Keratinocyte (primary cell): ENCODE data around the gene FAM169A. TPM values are rescaled to one million over a fixed set of nuclear protein-coding genes. Genes with fewer than 3 reads are reported as not detected.
A peak's percentile ranks its signal among the peaks of the same experiment; 100 is the strongest.

Source experiments
- DNase-seq: peaks from one replicate; pipeline ENCODE4 v3.0.0-alpha.2; 2011; ENCODE audit warnings: low read depth, missing footprints, low spot score
- FAIRE-seq: peaks from 2 replicates; lab custom pipeline; 2011; peaks lifted over from hg19 to GRCh38; lab: Jason Lieb, UNC
- H2AFZ ChIP-seq: 2 replicates; pipeline ENCODE4 v1.6.0; 2012; ENCODE audit warnings: low read length, control low read depth, inconsistent platforms; ENCODE audit not compliant: control insufficient read depth
- H3K27ac ChIP-seq: 2 replicates; pipeline ENCODE4 v1.5.1; 2011; ENCODE audit warnings: low read length; ENCODE audit not compliant: control insufficient read depth, insufficient read depth
- H3K27me3 ChIP-seq: 3 replicates; pipeline ENCODE4 v1.6.0; 2011; ENCODE audit warnings: low read length; ENCODE audit not compliant: control insufficient read depth, insufficient read depth; ENCODE audit errors: extremely low read depth
- H3K36me3 ChIP-seq, 2 experiments: 2 replicates in 1 of 2; 3 replicates in 1 of 2; pipeline ENCODE4 v1.5.1; 2011; ENCODE audit warnings: low read length in 2 of 2, mild to moderate bottlenecking in 1 of 2; ENCODE audit not compliant: control insufficient read depth in 2 of 2, insufficient read depth in 2 of 2; ENCODE audit errors: extremely low read depth in 1 of 2
- H3K4me1 ChIP-seq: 3 replicates; pipeline ENCODE4 v1.5.1; 2011; ENCODE audit warnings: low read length; ENCODE audit not compliant: control insufficient read depth, insufficient read depth; ENCODE audit errors: extremely low read depth
- H3K4me2 ChIP-seq: 3 replicates; pipeline ENCODE4 v1.6.0; 2011; ENCODE audit warnings: low read depth, low read length; ENCODE audit not compliant: control insufficient read depth, insufficient read depth; ENCODE audit errors: extremely low read depth
- H3K4me3 ChIP-seq, 3 experiments: fragments of 200-600 bp in 1 of 3; sonication (generic) in 1 of 3; 2 replicates in 2 of 3; 3 replicates in 1 of 3; pipeline ENCODE4 v1.5.1; 2011 to 2016; ENCODE audit warnings: low read length in 3 of 3, mild to moderate bottlenecking in 3 of 3, control low read depth in 2 of 3, inconsistent platforms in 1 of 3, low read depth in 1 of 3, mixed read lengths in 1 of 3, mixed run types in 1 of 3, moderate library complexity in 1 of 3; ENCODE audit not compliant: control insufficient read depth in 2 of 3, insufficient read depth in 2 of 3; ENCODE audit errors: extremely low read depth in 1 of 3
- H3K79me2 ChIP-seq: 2 replicates; pipeline ENCODE4 v1.6.0; 2012; ENCODE audit warnings: low read length; ENCODE audit not compliant: control insufficient read depth, insufficient read depth
- H3K9ac ChIP-seq: 3 replicates; pipeline ENCODE4 v1.6.0; 2011; ENCODE audit warnings: low read length; ENCODE audit not compliant: control insufficient read depth, insufficient read depth; ENCODE audit errors: extremely low read depth
- H3K9me1 ChIP-seq: 3 replicates; pipeline ENCODE4 v1.6.0; 2011; ENCODE audit warnings: low read length; ENCODE audit not compliant: control insufficient read depth, insufficient read depth; ENCODE audit errors: extremely low read depth
- H3K9me3 ChIP-seq: 2 replicates; pipeline ENCODE4 v1.5.1; 2012; ENCODE audit warnings: low read depth, low read length; ENCODE audit not compliant: control insufficient read depth
- H4K20me1 ChIP-seq: 3 replicates; pipeline ENCODE4 v1.6.0; 2011; ENCODE audit warnings: low read length; ENCODE audit not compliant: control insufficient read depth, insufficient read depth; ENCODE audit errors: extremely low read depth
- CTCF ChIP-seq, 3 experiments: IDR thresholded peaks in 1 of 3; conservative IDR thresholded peaks in 1 of 3; optimal IDR thresholded peaks in 1 of 3; 2 replicates in 2 of 3; 3 replicates in 1 of 3; pipeline versions ENCODE3 to v1.5.1; 2011; ENCODE audit warnings: low read length in 3 of 3, mild to moderate bottlenecking in 3 of 3, moderate library complexity in 2 of 3, control low read depth in 1 of 3, inconsistent platforms in 1 of 3; ENCODE audit not compliant: insufficient read depth in 2 of 3; ENCODE audit errors: extremely low read depth in 1 of 3
- EZH2 ChIP-seq: IDR thresholded peaks from one replicate; pipeline ENCODE4 v1.6.1; 2012; ENCODE audit warnings: inconsistent platforms, mild to moderate bottlenecking, low read length, moderate library complexity
- dilution Hi-C: fragments of 300-500 bp; cut with MboI; formaldehyde crosslinking; loops from one replicate; pipeline ENCODE4 v1.7.0; 2020; ENCODE audit warnings: low sequenced_read_pairs; ENCODE audit not compliant: extremely low pct_ligation_motif_present
- polyA plus RNA-seq, 5 experiments: library from polyadenylated mRNA; depleted of rRNA in 3 of 5; stranded (reverse) in 3 of 5; stranded (forward) in 1 of 5; unstranded in 1 of 5; fragments of >200 nt; gene quantifications; 1 replicate in 1 of 5; 2 replicates in 3 of 5; 3 replicates in 1 of 5; pipeline versions ENCODE4 v1.2.1 to v1.2.3, GENCODE V29; 2011 to 2012; ENCODE audit warnings: missing spikeins in 2 of 5, low read depth in 1 of 5, low replicate concordance in 1 of 5

Gene FAM169A
- polyA plus RNA-seq, 1 donor (not counting 4 experiments of a cell fraction or from before 2014, with no cell fraction given) = 13.1 TPM

GRCh38 chr5:74850030-74850429 lies 16.2 kb downstream of the FAM169A start:
- H3K79me2 ChIP-seq = peaks cover 29% of the 10 kb centered on the region
- no peak overlapping the region for H3K27ac ChIP-seq

GRCh38 chr5:74848553-74849025 lies 17.6 kb downstream of the FAM169A start:
- Histone ChIP-seq H3K4me3 (no peak overlapping the region), H3K79me2 (peaks cover 37% of the 10 kb centered on the region), H3K9me3 (no peaks in the 10 kb centered on the region), H3K27me3 (no peaks in the 10 kb centered on the region), H3K9me1 (no peaks in the 10 kb centered on the region), H4K20me1 (no peaks in the 10 kb centered on the region), H3K4me2 (no peak overlapping the region), H2AFZ (no peak overlapping the region), H3K9ac (no peak overlapping the region), H3K27ac (no peak overlapping the region), H3K36me3 (peaks cover 0 to 5% of the 10 kb centered on the region in 2 experiments), H3K4me1 (peaks cover 16% of the 10 kb centered on the region)
- TF ChIP-seq CTCF (optimal IDR thresholded peaks at IDR 0.05 in 1 of 3, IDR thresholded peaks at IDR 0.05 in 1 of 3, conservative IDR thresholded peaks at IDR 0.05 in 1 of 3; ENCODE audit: extremely low read depth in 1 of 3, insufficient read depth in 2 of 3, low read length in 3 of 3) (no peak), EZH2 (no peak)
- no peak for DNase-seq
- no peak for FAIRE-seq
- dilution Hi-C loops = no loop called here

More at GRCh38 chr5:74850030-74850429, 16.2 kb downstream of the FAM169A start:
- peak overlapping the region; percentile 86 for H3K4me2 ChIP-seq
- peaks cover 16% of the 10 kb centered on the region for H3K4me1 ChIP-seq
- no peak overlapping the region for H2AFZ ChIP-seq
- peaks cover 0 to 5% of the 10 kb centered on the region in 2 experiments for H3K36me3 ChIP-seq
- no peak for DNase-seq
- no peaks in the 10 kb centered on the region for H3K9me1 ChIP-seq
- no peak for FAIRE-seq
- no peak overlapping the region for H3K4me3 ChIP-seq
- no peak overlapping the region for H3K9ac ChIP-seq
- H3K9me3 ChIP-seq = no peaks in the 10 kb centered on the region
- no peaks in the 10 kb centered on the region for H4K20me1 ChIP-seq
- TF ChIP-seq CTCF (optimal IDR thresholded peaks at IDR 0.05 in 1 of 3, IDR thresholded peaks at IDR 0.05 in 1 of 3, conservative IDR thresholded peaks at IDR 0.05 in 1 of 3; ENCODE audit: extremely low read depth in 1 of 3, insufficient read depth in 2 of 3, low read length in 3 of 3) = no peak
- TF ChIP-seq EZH2 = no peak
- dilution Hi-C loops = no loop called here
- H3K27me3 ChIP-seq = no peaks in the 10 kb centered on the region
